GM19043 (cell line): ENCODE results near the gene ADTRP.
A peak's percentile ranks its signal among the peaks of the same experiment; 100 is the strongest.
"Not testable (repeated sequence)": the region's sequence is repeated elsewhere in the genome, so short reads cannot be mapped to it uniquely, and the experiment has no call there.

Experiments
- ATAC-seq: cut with Tn5 transposase; IDR thresholded peaks from one replicate; pipeline ENCODE4 v1.9.1; 2021; ENCODE audit warnings: low read depth; ENCODE audit not compliant: unreplicated experiment

ADTRP gene

DNA sequence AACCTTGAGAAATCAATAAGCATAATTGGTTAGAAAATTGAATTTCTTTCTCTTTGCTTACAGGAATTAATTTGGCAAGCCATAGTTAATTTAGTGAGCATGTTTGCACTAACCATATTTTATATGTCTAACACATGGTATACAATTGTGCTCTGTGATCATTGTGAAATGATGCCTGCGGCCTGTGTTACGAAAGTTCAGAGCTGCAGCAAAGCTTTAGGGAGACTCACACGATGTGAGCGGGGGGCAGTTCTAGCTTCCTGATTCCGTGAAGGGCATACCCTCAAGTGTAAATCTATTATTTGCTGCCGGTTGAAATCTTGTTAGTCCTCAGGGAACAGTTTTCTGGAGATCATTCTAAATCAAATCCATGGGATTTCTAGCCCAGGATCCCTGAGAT is 25.5 kb upstream of the ADTRP start:
- no peak for ATAC-seq

DNA sequence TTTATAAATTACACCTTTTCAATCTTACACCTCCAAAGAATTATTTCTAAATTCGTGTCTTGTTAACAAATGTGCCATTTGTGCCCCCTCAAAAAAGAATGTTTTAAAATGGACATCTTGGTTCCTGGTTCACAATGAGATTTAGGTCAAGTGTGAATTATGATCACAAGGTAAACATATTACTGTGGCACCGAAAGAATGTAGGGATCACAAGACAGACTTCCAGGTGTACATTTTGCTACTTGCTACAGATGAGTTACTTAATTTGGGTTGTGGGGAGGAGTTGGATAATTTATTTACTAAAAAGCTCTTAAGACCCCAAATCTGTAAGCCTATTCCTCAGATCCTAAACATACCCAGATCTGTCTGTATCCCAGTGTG is 25.0 kb upstream of the ADTRP start:
- ATAC-seq, result no peak

DNA sequence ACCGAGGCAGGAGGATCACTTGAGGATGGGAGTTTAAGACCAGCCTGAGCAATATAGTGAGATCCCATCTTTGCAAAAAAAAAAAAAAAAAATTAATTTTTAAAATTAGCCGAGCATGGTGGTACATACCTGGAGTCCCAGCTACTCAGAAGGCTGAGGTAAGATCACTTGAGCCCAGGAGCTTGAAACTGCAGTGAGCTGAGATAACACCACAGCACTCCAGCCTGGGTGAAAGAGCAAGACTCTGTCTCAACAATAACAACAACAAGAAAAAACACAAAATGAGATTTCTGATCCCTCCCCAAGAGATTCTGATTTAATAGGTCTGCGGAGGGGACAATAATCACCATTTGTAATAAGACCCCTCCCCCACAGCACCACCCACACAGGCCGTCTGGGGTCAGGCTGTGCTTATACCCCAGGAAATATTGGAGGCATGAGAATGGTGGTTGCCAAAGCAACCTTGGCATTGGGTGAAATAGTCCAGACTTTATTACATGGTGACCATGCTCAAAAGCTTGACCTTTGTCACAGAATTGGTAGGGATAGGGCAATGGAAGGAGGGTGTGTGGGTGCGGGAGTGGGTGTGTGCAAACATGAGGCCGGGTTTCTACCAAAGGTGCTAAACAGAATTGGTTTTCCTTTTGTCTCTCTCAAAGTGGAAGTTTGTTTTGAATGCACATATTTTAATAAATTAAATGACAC is 24.4 kb upstream of the ADTRP start:
- no peak for ATAC-seq

DNA sequence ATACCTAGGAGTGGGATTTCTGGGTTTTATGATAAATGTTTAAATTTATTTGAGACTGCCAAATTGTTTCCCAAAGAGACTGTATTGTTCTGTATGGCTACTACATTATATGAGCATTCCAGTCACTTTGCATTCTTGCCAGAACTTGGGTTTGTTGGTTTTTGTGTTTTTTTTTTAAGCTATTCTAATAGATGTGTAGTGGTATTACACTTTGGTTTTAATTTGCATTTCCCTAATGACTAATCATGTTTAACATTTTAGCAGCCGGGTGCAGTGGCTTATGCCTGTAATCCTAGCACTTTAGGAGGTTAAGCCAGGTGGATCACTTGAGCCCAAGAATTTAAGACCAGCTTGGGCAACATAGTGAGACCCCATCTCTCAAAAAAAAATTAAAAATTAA is 21.9 kb upstream of the ADTRP start:
- ATAC-seq, result not testable (repeated sequence)

DNA sequence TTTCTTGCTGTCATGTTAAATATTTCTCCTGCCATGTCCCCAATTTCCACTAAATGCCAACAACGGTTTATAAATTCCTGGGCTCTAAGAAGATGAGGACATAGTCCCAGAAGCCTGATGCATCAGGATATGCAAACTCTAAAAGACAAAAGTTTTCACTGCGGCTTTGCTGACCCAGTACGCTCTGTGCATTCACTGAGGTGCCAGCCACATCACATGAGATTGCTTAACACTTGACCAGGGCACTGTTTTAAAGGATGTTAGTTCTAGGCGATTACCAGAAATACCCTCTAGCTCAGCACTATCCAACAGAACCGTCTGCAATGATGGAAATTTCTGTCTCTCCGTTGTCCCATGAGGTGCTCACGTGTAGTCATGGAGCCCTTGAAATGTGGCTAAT is 19.9 kb upstream of the ADTRP start:
- ATAC-seq, result no peak

DNA sequence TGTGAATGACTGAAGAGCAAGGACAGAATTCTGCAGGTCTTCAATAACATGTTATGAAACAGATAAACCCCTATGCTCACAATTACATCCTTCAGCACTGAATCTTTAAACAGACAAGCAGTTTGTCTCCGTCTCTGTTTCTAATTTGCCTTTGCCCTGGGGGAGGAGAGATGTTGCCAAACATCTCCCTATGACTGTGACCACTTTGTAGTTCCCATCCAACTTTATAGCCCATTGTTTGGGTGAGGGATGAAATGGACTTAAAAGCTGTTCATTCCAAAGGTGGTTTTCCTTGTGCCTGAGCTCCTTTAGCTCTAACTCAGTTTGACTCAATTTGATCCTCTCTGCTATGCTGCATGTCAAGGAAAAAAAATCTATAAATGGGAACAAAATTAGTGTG is 19.5 kb upstream of the ADTRP start:
- no peak for ATAC-seq

DNA sequence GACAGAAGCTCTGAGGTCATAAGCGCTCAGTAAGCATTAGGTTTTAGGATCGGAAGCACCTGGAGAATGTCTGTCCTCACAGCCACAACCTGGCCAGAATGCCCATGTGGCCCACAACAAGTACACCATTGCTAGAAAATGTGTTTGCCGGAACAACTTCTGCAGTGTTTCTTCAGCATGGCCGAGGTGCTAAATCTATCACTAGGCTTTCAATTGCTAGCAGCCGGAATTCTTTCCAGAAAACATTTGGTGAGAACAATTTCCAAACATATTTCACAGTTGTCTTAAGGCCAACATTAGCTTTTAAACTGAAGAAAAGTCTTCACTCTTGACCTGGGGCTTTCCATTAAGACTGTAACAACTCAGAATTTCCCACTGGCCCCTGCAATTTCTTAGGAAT is 18.2 kb upstream of the ADTRP start:
- no peak for ATAC-seq

DNA sequence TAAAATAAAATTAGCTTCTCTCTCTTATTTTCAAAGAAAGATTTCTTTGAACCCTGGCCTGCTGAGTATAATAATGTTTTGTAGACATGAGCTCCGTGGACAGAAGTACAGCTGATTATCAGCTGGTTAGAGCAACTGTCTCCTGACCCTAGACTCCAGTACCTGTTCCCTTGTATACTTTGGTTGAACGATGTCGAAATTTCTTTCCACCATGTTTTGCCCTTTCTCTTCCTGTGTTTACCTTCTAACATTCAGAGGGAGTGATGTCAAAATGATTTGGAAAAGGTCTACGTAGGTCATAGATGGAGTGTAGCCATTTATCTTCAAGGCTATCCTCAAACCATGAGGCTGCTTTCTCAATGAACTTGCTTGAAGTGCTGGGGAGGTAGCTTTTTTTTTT is 16.8 kb upstream of the ADTRP start:
- ATAC-seq, result no peak

DNA sequence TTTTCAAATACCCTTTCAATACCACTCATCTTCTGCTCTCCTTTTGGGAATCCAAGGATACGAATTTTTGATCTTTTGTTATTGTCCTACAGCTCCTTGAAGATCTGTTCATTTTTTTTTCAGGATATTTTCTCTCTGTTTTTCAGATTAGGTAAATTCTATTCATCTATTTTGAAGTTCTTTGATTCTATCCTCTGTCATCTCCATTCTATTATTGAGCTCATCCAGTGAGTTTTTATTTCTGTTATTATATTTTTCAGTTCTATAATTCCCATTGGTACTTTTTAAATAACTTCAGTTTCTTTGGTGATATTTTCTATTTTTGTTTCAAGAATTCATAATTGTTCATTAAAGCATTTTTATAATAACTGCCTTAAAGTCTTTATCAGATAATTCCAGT is 14.7 kb upstream of the ADTRP start:
- no peak for ATAC-seq

DNA sequence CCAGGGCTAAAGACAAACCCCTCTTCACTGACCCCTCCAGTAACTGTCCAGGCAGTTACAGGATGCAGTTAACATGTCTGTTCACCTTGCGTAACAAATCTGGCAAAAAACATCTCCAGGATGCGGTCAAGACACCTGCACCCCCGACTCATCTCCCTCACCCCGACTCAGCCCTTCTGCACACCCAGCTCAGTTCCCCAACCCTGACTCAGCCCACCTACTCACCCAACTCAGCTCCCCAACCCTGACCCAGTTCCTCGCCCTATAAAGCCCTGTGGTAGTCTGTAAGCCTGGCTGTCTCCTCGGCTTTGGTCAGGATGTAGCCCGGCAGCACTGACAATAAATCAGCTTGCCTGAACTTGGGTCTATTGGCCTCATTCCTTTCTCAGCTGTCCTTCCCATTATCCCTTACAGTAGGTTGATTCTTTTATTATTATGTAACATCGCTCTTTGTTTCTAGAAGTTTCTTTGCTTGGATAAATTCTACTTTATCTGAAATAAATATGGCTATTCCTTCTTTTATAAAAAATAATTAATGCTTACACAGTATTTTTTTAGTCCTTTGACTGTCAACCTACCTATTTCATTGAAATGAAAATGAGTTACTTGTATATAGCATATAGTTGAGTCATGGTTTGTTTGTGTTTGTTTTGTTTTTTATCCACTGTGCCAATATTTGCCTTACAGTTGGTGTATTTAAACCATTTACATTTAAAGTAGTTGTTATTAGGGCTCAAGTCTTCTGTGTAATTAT is 12.9 kb upstream of the ADTRP start:
- ATAC-seq, result no peak

DNA sequence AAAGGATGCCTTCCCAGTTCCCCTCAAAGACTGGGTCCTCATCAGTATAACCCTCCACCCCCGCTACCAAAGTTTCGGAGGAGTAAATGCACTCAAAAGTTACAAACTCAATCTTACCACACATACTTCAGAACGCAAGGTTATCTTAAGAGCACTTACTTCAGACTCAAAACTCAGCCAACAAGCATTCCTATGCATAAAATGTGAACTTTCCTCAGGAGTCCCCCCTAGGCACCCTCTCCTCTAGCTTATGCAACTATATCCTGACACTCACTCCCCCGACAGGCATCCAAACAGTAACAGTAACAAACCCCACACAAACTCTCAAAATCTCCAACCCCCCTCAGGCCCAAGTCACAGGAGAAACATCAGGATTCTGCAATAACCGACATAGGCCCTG is 11.1 kb upstream of the ADTRP start:
- ATAC-seq, result no peak

DNA sequence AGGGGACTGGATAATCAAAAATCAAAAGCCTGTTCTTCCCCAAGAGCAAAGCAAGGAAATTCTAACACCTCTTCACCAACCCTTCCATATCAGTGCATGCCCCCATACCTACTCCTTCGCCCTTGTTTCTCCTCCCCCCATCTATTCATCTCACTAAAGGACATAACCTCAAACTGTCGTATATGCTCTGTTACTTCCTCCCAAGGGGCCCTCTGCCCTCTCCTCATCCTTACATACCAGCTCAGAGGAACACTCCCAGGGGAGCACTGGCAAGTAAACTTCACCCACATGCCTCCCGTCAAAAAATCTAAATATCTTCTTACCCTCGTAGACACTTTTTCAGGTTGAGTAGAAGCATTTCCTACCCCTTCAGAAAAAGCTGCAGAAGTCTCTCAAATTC is 9.4 kb upstream of the ADTRP start:
- ATAC-seq, result no peak

DNA sequence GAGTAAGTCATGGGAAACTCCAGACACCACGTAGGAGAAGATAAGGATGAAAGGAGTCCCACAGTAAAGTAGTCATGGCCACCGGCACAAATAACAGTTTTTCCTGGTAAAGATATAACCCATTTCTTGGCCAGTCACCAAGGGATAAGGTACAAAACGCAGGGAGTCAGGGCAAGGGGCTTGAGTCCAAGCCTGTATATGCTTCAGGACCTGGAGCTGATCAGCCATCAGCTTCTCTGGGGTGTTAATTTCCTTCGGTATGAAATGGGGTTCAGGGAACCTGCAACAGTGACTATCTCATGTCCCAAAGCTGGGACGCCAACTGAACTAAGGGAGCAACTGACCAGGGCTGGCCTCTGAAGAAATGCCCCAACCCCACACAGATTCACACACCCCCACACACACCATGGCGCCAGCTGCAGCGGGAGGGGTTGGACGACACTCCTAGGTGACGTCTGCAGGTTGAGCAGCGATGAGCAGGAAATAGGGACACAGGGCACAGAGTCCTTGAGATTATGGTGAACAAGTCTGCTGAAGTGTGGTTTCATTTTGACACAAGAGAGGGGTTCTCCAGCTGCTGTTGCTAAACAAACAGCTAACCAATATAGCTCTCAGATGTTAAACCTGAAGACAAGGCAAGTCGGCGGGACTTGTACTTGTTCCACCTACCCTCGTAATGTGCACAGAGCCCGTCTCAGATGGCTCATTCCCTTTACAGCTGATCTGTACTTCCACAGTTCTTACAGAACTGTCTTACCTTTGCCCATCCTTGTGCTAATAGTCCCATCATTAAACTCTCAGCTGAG is 7.4 kb upstream of the ADTRP start:
- peak; percentile 89 for ATAC-seq

DNA sequence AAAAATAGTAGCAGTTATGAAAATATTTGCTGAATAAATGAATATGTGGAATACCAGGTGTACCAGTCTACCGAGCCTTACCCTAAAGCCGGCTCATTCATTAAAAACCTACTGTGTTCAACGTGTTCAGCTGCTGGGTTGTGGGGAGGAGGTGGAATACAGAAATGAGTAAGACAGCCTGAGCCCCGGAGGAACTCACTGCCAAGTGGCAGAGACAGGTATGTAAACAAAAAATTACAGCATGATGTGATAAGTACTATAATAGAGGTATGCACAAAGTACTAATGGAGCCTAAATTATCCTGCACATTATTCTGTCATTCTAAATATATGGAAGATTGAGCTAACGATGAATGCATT is 6.8 kb upstream of the ADTRP start:
- no peak for ATAC-seq

DNA sequence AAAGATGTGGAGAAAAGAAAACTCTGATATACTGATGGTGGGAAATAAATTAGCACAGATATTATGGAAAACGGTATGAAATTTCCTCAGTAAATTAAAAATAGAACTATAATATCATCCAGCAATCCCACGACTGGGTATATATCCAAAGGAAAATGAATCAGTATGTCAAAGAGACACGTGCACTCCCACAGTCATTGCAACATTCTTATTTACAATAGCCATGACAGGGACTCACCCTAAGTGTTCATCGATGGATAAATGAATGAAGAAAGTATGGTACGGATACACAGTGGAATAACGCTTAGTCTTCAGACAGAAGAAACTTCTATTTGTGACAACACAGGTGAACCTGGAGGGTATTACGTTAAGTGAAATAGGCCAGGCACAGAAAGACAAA is 5.7 kb upstream of the ADTRP start:
- no peak for ATAC-seq

DNA sequence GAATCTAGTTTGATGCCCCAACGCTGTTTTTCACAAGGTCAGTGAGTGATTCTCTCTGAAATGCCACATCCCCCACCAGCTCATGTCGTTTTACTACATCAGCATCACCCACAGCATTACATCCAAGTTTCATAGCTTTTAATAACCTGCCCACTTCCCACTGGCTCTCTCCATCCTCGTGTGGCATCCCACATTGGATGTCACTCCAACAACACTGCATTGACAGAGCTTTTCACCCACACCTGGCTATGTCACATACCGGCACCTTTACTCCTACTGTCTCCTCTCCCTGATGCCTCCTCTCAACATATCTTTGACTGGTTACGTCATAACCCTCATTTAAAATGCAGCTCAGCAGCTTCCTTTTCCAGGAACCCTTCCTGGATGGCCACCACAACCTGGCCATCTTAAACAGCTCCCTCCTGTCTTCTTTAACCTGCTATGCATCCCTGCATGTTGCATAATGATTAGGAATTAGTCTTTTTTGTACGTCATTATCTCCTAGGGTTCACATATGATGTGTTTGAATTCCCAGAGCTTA is 5.0 kb upstream of the ADTRP start:
- ATAC-seq, result no peak

DNA sequence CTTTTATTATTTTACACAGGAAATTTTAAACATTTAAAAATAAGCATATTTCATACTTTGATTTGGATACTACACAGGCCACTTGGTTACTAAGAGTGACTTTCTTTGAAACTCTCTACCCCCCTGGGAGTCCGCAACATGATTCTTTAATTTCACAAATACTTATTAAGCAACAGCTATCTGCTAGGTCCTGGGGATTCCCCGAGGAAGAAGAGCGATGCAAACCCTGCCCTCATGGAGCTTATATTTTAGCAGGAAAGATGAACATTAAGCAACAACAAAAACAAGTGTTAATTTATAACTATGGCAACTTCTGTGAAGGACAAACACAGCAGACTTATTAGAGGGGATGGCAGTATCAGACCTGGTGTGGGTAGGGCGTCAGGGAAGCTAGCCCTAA is 3.9 kb upstream of the ADTRP start:
- ATAC-seq, result no peak

DNA sequence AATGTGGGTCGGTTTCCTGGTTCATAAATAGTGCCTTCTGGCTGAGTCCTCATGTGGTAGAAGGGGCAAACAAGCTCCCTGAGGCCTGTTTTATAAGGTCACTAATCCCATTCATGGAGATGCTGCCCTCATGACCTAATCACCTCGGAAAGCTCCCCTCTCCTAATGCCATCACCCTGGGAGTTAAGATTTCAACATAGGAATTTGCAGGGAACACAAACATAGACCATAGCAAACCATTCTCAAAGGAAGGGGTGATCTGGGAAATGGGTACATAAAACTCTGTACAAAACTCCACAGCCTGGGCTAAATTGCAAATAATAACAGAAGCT is 1.5 kb upstream of the ADTRP start:
- ATAC-seq, result no peak

DNA sequence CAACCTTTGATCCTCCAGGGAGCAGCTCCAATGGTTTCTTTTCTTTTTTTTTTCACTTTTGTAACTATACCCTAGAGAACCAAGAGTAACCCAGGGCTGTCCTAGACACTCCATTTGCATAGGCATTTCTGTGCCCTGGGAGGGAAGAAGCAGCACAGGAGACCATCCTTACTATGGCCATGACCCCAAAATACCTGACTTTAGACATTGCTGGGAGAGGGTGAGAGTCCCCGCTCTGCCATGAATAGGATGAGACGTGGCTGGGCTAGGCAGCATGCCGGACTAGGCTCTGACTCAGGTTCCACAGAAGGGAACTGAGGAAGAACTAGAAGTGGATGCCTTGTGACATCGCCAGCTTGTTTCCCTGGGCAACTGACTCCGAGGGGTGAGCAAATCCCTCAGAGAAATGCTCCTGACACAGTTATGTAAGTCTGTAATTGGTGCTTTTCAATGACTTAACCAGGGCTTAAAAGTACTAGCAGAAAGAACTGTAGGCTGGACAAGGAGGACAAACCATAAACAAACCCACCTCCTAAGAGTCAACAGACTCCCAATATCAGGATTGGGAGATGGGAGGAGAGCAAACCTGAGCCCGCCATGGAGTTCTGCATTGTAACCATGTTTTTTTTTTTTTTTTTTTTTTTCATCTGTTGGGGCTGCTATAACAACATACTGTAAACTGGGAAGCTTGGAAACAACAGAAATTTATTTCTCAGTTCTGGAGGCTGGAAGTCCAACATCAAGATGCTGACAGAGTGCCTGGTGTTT is 910 bp upstream of the ADTRP start:
- no peak for ATAC-seq

DNA sequence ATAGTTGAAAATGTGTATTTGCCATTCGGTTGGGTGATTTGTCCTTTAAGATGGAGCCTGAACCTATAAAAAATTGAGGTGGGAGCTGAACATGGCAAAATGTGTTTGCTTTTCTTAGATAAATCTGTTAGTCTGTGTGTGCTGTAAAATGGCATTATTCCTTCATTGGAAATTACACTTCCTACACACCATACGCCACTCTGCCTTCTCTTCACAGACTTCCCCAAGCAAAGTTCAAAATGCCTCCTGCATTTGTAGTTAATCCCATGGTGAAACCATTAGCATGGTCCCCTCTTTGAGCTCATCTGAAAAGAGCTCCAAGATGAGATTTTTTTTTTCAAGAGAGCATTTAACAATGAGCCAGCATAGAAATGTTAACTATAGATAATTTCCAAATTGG is 567 bp downstream of the ADTRP start:
- ATAC-seq, result no peak
